ENCODE data around the gene CHRDL2.

CHRDL2 gene

DNA sequence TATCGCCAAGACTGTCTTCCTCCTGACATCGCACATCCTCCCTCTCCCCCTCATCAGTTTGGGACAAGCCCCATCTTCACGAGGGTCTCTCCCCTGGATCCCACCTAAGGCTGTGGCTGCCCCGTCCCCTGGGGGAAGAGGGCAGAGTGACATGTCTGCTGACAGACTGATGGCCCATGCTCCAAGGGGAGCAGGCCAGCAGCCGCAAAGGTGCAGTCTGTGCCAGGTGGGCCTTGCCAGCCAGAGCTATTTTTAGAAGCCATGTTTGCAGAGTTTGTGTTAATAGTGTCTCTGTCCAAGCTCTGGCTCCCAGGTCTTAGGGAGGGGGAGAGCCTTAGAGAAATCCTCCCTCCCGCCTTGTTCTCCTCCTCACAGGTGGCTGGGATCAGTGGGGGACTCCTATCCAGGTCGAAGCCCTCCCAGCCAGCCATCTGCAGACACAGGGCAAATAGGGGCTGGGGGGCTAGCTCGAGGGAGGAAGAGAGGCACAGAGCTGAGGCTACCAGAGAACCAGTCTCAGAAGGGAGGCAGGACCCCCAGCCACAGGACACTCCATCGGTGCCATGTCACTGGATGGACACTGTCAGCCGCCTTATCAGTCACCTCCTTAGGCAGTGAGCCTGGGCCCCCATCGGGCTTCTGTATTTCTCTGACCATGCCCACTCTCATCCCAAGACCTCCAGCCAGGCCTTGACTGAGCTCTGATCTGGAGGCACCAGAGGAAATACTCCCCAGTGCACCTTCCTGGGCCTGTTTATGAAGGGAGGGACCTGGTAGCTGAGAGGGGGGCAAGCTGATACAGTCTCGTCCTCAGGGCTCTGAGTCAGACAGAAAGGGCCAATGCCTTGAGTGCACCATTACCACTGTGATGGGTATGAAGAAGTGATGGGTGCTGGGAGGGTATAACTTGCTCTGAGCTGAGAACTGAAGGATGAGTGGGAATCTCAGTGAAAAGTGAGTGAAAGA is 49.3 kb downstream of the CHRDL2 start:
- DNase-seq (ENCODE audit: low spot score) = peak; percentile 69
- no peak for TF ChIP-seq CTCF (IDR thresholded peaks at IDR 0.05)
- Histone ChIP-seq H3K27ac (peak overlapping the region in 1 of 2 donors; percentile 35), H3K4me3 (no peak overlapping the region)

DNA sequence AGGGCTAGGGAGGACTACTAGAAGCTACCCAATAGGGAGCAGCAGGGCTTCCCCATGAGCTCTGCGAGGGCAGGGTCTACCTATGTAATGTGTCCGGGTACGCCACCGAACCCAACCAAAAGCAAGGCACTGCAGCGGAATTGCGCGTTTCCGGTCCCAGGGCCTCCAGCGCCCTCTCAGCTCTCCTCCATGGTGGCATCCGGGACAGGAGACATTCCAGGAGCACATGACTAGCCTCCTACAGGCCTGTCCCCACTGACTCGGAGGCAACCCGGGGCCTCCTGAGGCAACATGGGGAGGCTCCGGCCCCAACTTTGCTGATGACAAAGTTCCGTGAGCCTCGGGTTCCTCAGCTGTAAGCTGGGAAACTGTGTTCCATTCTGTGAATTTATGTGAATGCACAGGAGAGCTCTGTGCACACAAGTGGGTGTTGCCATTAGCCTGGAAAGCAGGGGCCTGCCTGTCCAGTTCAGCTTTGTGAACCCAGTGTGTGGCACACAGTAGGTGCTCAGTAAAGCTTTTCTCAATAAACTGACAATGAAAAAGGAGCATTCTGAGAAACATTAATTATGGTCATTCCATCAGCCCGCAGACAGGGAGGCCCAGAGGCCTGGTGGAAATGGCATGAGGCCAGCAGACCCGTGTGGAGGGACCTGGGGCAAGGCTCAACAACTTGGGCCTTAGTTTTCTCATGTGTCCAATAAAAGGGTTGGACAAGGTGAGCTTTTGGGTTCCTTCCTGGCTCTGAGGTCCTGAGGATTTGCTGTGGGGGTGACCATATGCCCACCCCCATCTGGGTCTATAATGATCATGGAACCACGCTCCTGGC is 50.3 kb downstream of the CHRDL2 start:
- Histone ChIP-seq H3K27ac (no peak overlapping the region), H3K4me3 (no peak overlapping the region)
- no peak for TF ChIP-seq CTCF (IDR thresholded peaks at IDR 0.05)
- peak; percentile 64 for DNase-seq (ENCODE audit: low spot score)

GRCh38 chr11:74680035-74680671 is 51.1 kb downstream of the CHRDL2 start:
- Histone ChIP-seq H3K27ac (no peak overlapping the region), H3K4me3 (no peak overlapping the region)
- TF ChIP-seq CTCF (IDR thresholded peaks at IDR 0.05) = no peak
- peak; percentile 64 for DNase-seq (ENCODE audit: low spot score)

GRCh38 chr11:74679513-74679865 is 51.7 kb downstream of the CHRDL2 start:
- DNase-seq (ENCODE audit: low spot score) = peak; percentile 67
- peak overlapping the region in 1 of 2 donors; percentile 16 for H3K27ac ChIP-seq
- H3K4me3 ChIP-seq = no peak overlapping the region
- TF ChIP-seq CTCF (IDR thresholded peaks at IDR 0.05) = no peak

GRCh38 chr11:74678591-74679512 is 52.4 kb downstream of the CHRDL2 start:
- TF ChIP-seq CTCF (IDR thresholded peaks at IDR 0.05) = no peak
- DNase-seq (ENCODE audit: low spot score) = peak; percentile 65
- H3K4me3 ChIP-seq = no peak overlapping the region
- peak overlapping the region in 1 of 2 donors; percentile 16 for H3K27ac ChIP-seq

DNA sequence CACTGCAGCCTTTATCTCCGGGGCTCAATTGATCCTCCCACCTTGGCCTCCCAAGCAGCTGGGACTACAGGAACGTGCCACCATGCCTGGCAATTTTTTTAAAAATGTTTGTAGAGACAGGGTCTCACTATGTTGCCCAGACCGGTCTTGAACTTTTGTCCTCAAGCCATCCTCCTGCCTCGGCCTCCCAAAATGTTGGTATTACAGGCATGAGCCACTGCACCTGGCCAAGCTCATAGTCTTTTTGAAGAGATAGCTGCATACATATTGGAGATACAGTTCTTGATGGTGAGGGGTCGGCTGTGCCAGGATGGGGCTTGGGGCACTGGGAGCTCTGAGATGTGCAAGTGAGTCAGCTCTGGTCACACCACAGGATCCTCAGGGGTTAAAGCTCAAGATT is 53.2 kb downstream of the CHRDL2 start:
- no peak for DNase-seq (ENCODE audit: low spot score)
- H3K27ac ChIP-seq = no peak overlapping the region

More for the DNA sequence above, 53.2 kb downstream of the CHRDL2 start:
- no peak overlapping the region for H3K4me3 ChIP-seq
- TF ChIP-seq CTCF (IDR thresholded peaks at IDR 0.05) = no peak

Measured in coronary artery (tissue), 2 donors.